SJSA1 (cell line): ENCODE measurements around the gene RRM1. TPM values are rescaled to one million over a fixed set of nuclear protein-coding genes. Genes with fewer than 3 reads are reported as not detected.

Source experiments
- DNase-seq, 2 experiments: peaks; one replicate each; pipeline ENCODE4 v3.0.0-alpha.2; 2015 to 2020; ENCODE audit warnings: low spot score in 2 of 2, low read depth in 1 of 2
- H3K27ac ChIP-seq: fragments of 250-450 bp; sonication (Bioruptor Pico); 2 replicates; pipeline ENCODE4 v1.5.1; 2020; ENCODE audit warnings: mild to moderate bottlenecking, moderate library complexity
- H3K27me3 ChIP-seq: fragments of 250-450 bp; sonication (Bioruptor Pico); replicated peaks from 2 replicates; pipeline ENCODE4 v1.5.1; 2020; ENCODE audit warnings: mild to moderate bottlenecking, moderate library complexity
- H3K36me3 ChIP-seq: fragments of 250-450 bp; sonication (Bioruptor Pico); 2 replicates; pipeline ENCODE4 v1.5.1; 2020; ENCODE audit warnings: mild to moderate bottlenecking
- H3K4me1 ChIP-seq: fragments of 250-450 bp; sonication (Bioruptor Pico); replicated peaks from 2 replicates; pipeline ENCODE4 v1.6.1; 2021; ENCODE audit warnings: mild to moderate bottlenecking
- H3K4me3 ChIP-seq: fragments of 250-450 bp; sonication (Bioruptor Pico); 2 replicates; pipeline ENCODE4 v1.5.1; 2020; ENCODE audit warnings: mild to moderate bottlenecking
- H3K9me3 ChIP-seq: fragments of 250-450 bp; sonication (Bioruptor Pico); replicated peaks from 2 replicates; pipeline ENCODE4 v1.5.1; 2020; ENCODE audit warnings: mild to moderate bottlenecking
- total RNA-seq: library from RNA; depleted of rRNA; stranded (reverse); fragments of >200 nt; shearing (Covaris generic); gene quantifications from 2 replicates; pipeline ENCODE4 v1.2.3, GENCODE V29; 2014

Gene RRM1
- total RNA-seq, 1 experiment from 2014 or later: 295 TPM

DNA sequence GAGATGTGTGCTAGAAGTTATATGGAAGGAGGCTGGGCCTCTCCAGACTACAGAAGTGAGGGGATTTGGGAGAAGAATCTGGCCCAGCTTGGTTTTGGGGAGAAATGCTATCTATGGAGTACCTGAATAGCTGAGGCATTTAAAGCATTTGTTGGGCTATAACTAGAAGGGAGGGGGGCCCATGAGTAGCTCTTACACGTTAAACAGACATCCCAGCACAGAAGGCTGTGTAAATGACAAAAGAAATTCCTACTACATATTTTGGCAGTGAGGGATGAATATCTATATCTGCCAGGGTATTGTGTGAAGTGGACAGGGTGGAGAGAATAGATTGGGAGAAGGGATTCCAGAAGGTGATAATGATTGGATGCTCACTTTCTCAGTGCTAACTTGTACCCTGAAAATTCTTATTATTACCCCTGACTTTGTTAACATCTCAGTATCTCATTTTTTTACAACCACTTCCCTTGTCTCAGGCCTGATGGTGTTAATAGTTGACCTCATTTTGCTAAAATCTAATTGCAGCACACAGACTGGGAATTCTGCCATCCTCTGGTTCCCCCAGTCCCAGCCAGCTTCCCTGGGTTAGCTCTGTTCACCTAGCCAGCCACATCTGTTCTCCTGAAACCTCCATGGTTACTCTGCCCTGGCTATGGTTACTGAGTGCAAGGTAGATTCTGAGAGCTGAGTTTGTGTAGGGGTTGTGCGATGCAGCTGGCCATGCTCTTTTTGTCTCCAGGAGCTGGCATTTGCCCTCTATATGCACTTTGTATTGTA, 28.8 kb upstream of the RRM1 start:
- Histone ChIP-seq H3K9me3 (no peaks in the 10 kb centered on the region), H3K36me3 (peaks cover 14% of the 10 kb centered on the region), H3K4me1 (peaks cover 10% of the 10 kb centered on the region), H3K27me3 (no peaks in the 10 kb centered on the region), H3K4me3 (no peak overlapping the region), H3K27ac (no peak overlapping the region)
- peak in 1 of 2 experiments; percentile 35 for DNase-seq

DNA sequence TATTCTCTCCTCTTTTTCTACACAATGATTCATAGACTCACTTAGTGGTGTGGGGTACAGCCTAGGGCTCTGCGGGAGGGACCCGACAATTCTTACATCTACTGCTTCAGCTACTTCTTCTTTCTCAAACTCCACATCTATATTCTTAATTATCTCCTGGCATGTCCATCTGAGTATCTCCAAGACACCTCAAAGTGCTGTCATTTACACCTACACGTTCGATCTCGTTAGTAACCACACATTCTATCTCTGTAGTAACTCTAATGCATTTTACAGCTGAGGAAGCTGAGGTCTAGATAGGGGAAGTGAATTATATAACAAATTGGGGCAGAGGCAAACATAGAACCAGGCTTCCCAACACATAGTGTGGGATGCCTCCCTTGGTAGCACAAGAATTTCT, 27.7 kb upstream of the RRM1 start:
- peaks cover 10% of the 10 kb centered on the region for H3K4me1 ChIP-seq
- no peaks in the 10 kb centered on the region for H3K27me3 ChIP-seq
- no peak overlapping the region for H3K4me3 ChIP-seq
- H3K9me3 ChIP-seq: no peaks in the 10 kb centered on the region
- no peak overlapping the region for H3K27ac ChIP-seq
- DNase-seq: no peak
- H3K36me3 ChIP-seq: peaks cover 5% of the 10 kb centered on the region

DNA sequence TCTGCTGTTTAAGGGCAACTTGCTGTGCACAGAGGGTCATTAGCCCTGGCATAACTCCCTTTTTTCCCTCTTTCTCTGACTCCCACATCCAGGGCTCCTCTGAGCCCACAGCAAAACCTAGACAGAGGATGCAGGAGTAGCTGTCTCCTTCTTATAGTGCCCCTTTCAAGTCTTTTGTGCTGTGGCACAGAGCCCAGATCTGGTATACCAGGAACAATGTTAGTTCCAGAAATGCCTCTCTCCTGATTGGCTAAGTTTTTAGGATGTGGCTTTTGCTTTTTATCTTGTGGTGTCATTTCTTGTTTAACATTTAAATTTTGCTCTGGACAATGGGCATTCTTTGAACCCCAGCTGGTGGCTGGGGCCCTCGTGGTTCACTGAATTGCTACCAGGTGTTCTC, 25.6 kb upstream of the RRM1 start:
- Histone ChIP-seq H3K36me3 (peaks cover 12% of the 10 kb centered on the region), H3K27me3 (no peaks in the 10 kb centered on the region), H3K4me3 (no peak overlapping the region), H3K9me3 (no peaks in the 10 kb centered on the region), H3K27ac (no peak overlapping the region), H3K4me1 (peaks cover 15% of the 10 kb centered on the region)
- peak in 1 of 2 experiments; percentile 57 for DNase-seq

DNA sequence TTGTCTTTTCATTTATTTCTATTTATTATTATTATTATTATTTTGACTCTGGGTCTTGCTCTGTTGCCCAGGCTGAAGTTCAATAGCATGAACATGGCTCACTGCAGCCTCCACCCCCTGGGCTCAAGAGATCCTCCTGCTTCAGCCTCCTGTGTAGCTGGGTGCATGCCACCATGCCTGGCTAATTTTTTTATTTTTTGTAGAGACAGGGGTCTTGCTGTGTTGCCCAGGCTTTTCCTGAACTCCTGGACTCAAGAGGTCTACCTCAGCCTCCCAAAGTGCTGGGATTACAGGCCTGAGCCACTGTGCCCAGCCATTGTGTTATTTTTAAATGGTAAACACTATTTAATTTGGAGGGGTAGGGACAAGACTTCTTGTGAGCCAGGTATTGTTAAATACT, 23.3 kb upstream of the RRM1 start:
- Histone ChIP-seq H3K27me3 (no peaks in the 10 kb centered on the region), H3K4me3 (no peak overlapping the region), H3K27ac (no peak overlapping the region), H3K9me3 (no peaks in the 10 kb centered on the region), H3K4me1 (peaks cover 8% of the 10 kb centered on the region), H3K36me3 (peaks cover 19% of the 10 kb centered on the region)
- DNase-seq: no peak

DNA sequence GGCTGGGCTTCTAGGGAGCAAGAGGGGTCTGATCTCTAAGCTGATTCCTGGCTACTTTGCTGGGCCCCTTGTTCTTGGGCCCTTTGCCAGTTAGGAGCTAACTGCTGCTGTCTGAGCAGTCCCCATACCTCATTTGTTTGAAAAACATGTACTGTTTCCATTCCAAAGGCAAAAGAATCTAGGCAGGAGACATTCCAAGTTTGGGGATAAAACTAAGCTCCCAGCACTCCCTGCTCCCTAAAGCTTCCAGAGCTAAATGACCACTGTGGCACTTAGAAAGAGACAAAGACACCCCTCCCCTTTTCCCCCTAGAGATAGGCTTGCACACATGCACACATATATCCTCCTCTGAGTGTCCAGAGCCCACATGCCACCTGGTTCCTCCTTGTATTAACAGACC, 22.7 kb upstream of the RRM1 start:
- Histone ChIP-seq H3K27me3 (no peaks in the 10 kb centered on the region), H3K4me1 (peaks cover 8% of the 10 kb centered on the region), H3K9me3 (no peaks in the 10 kb centered on the region), H3K36me3 (peaks cover 19% of the 10 kb centered on the region), H3K27ac (no peak overlapping the region), H3K4me3 (no peak overlapping the region)
- peak in 1 of 2 experiments; percentile 41 for DNase-seq

DNA sequence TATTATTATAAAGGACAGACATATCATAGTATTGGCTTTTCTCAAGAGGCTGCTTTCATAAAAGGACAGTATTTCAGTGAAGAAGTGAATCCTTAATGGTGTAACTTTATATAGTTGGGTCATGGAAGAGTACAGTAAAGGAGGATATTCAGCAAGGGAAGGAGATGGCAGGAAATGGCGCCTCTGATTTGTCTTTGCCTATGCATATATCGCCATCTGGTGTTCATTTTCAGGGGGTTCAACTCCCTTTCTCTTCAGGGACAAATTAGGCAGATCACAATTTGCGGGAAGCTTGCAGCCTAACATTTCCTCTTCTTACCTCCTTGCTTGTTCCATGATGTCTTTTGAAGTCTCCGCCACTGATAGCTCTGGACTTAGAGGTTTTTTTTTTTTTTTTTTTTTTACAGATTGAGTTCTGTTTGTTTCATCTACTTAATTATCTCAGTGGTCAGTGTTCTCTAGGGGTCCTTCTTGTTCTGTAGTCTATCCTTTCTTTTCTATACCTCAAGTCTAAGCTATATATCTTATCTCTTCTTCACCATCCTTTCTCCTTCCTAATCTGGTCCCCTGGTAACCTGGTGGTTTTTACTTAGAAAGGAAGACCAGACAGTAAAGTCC, 21.8 kb upstream of the RRM1 start:
- Histone ChIP-seq H3K27me3 (no peaks in the 10 kb centered on the region), H3K36me3 (peaks cover 19% of the 10 kb centered on the region), H3K4me3 (no peak overlapping the region), H3K27ac (no peak overlapping the region), H3K4me1 (peaks cover 8% of the 10 kb centered on the region), H3K9me3 (no peaks in the 10 kb centered on the region)
- DNase-seq: peak; percentile 67 to 84

DNA sequence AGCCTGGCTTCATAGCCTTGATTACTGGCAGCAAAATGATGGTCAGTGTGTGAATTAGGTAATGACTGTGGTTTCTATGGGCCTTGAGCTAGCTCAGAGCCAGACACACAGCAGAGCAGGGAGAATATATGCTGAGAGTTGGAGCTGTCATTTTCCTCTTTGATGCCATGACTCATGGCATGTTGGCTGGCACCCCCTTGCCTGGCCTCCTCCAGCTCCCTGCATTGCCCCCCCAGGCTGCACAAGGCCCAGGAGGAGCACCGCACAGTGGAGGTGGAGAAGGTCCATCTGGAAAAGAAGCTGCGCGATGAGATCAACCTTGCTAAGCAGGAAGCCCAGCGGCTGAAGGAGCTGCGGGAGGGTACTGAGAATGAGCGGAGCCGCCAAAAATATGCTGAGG, 20.3 kb upstream of the RRM1 start:
- H3K36me3 ChIP-seq: peaks cover 19% of the 10 kb centered on the region
- no peaks in the 10 kb centered on the region for H3K9me3 ChIP-seq
- no peak for DNase-seq
- H3K4me1 ChIP-seq: peaks cover 4% of the 10 kb centered on the region
- H3K27me3 ChIP-seq: no peaks in the 10 kb centered on the region
- H3K4me3 ChIP-seq: no peak overlapping the region
- H3K27ac ChIP-seq: no peak overlapping the region

DNA sequence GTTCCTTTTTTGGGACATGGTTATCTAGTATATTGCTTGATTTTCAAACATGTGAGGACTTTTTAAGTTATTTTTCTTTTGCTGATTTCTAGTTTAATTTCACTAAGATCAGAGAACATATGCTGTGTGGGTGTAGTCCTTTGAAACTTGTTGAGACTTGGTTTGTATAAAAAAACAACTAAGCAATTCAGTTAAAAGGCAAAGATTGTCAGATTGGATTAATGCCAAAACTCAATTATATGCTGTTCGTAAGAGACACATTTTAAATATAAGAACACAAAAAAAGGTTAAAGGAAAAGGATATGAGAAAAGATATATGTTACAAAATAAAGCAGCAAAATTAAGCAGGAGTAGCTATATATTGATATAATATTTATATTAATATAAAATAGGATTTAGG, 17.8 kb upstream of the RRM1 start:
- H3K4me3 ChIP-seq: no peak overlapping the region
- H3K27me3 ChIP-seq: no peaks in the 10 kb centered on the region
- no peak for DNase-seq
- no peaks in the 10 kb centered on the region for H3K9me3 ChIP-seq
- peaks cover 4% of the 10 kb centered on the region for H3K4me1 ChIP-seq
- peaks cover 21% of the 10 kb centered on the region for H3K36me3 ChIP-seq
- H3K27ac ChIP-seq: no peak overlapping the region

DNA sequence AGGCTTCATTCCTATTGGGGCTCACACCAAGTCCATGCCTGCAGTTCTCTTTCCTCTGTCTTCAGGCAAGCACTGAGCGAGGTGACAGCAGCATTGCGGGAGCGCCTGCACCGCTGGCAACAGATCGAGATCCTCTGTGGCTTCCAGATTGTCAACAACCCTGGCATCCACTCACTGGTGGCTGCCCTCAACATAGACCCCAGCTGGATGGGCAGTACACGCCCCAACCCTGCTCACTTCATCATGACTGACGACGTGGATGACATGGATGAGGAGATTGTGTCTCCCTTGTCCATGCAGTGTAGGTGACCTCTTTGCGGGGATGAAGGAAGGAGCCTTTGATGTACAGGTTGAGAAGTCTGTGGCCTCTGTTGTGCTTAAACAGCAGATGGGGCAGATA, 11.4 kb upstream of the RRM1 start:
- Histone ChIP-seq H3K4me1 (0 out of 2 replicates have a peak, but pooled peaks cover 7% of the 10 kb centered on the region), H3K27me3 (no peaks in the 10 kb centered on the region), H3K9me3 (no peaks in the 10 kb centered on the region; the same call in 1 of the 2 replicates), H3K27ac (no peak overlapping the region), H3K4me3 (no peak overlapping the region), H3K36me3 (peaks cover 33% of the 10 kb centered on the region)
- no peak for DNase-seq

DNA sequence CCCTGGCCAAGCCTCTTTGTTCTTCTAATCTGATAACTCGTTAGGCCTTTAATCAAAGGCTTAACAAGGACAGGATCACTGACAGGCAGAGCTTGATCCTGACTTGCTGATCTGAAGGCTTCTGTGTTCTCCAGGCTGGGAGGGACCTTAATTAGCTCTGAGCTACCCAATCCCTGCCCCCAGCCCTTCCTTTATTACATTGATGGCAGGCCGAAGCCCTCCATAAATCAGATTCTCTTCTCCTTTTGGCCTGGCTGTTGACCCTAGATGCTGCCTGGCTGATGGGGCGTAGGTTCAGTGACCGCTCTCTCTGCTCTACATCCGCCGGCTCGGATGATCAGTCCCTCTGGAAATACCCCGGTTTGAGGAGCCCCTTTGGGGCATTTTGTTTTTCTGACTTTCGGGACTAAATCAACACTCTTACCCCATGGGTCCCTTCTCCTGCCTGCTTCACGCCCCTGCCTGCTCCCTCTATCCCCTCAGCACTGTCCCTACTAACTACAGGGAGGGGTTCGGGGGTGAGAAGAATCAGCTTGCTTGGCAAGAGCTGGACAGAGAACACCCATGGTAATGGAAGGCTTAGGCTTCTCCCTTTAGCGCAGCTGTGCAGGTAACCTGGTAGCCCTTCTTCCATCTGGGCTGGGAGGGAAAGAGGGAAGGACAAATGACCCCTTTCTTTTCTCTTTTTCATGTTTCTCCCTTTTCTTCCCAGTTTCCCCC, 10.0 kb upstream of the RRM1 start:
- no peak overlapping the region for H3K27ac ChIP-seq
- no peaks in the 10 kb centered on the region for H3K27me3 ChIP-seq
- peaks cover 35% of the 10 kb centered on the region for H3K36me3 ChIP-seq
- H3K4me1 ChIP-seq: 0 out of 2 replicates have a peak, but pooled peaks cover 7% of the 10 kb centered on the region
- no peaks in the 10 kb centered on the region; the same call in 1 of the 2 replicates for H3K9me3 ChIP-seq
- no peak overlapping the region for H3K4me3 ChIP-seq
- no peak for DNase-seq

DNA sequence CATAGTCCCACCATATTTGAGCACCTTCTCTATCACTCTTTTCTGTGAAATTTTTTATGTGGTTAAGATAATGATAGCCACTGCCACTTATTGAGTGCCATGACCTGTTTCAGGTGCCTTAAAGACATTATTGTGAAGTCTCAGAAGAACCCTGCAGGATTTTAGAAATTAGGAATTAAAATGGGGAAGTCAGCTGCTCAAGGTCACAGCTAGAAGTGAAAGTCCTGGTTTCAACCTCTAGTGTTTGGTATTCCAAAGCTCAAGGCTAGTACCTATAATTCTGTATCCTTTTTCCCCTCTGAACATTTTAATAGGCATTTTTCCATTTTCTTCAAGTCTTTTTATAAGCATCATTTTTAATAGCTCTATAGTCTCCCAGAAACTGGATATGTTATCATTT, 9.0 kb upstream of the RRM1 start:
- no peak overlapping the region for H3K27ac ChIP-seq
- DNase-seq: no peak
- peaks cover 35% of the 10 kb centered on the region for H3K36me3 ChIP-seq

DNA sequence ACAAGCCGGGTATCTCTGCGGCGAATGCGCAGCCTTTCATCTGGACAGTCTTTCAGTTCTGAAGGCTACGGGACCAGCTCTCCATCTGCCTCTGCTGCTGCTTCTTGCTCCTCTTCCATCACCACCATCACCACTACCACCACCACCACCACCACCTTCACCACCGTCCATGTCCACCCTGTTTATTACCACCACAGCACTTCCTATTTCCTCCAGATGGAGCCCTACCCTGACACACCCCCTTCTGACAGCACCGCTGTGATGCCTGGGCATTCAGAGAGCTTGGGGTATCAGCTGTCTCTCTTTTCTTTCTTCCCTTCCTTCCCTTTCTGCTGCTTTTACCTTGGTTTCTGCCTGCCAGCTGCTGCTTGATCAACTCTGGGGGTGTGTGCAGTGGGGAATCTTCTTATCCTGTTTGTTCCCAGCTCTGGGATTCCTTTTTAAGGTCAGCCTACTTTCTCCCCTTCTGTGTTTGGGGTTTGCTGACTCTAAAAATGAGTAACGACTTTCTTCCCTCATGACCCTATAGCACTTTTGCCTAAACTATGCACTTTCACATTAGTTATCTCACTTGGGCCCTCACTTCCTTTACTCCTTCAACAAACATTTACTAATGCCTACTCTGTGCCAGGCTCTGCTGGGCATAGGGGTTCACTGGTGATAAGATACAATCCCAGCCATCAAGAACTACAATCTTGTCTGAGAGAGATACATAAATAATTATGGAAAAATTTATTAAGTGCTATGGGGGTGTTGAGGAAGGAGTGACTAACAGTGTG, 7.8 kb upstream of the RRM1 start:
- Histone ChIP-seq H3K27ac (no peak overlapping the region), H3K4me1 (0 out of 2 replicates have a peak, but pooled peaks cover 7% of the 10 kb centered on the region), H3K27me3 (no peaks in the 10 kb centered on the region), H3K36me3 (peaks cover 28% of the 10 kb centered on the region), H3K4me3 (no peak overlapping the region), H3K9me3 (no peaks in the 10 kb centered on the region; the same call in 1 of the 2 replicates)
- no peak for DNase-seq

More for the DNA sequence above, 9.0 kb upstream of the RRM1 start:
- H3K4me1 ChIP-seq: 0 out of 2 replicates have a peak, but pooled peaks cover 7% of the 10 kb centered on the region
- H3K4me3 ChIP-seq: no peak overlapping the region
- H3K9me3 ChIP-seq: no peaks in the 10 kb centered on the region; the same call in 1 of the 2 replicates
- no peaks in the 10 kb centered on the region for H3K27me3 ChIP-seq

DNA sequence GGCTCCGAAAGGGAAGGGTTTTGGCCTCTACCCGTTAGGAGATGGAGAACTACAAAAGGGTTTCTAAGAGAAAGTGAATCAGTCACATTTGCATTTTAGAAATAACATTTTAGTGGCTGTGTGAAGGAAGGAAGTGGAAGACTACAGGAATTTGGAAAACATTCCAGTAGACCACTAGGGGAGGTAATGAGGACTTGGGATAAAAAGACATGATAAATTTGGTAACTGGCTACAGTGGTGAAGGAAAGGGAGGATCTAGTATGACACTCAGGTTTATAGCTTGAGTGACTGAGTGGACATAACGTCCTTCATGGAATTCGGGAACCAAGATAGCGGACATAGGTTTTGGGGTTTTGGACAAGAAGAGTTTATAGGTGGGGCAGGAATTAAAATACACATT, 7.0 kb upstream of the RRM1 start:
- Histone ChIP-seq H3K4me1 (0 out of 2 replicates have a peak, but pooled peaks cover 7% of the 10 kb centered on the region), H3K27me3 (no peaks in the 10 kb centered on the region), H3K9me3 (no peaks in the 10 kb centered on the region; the same call in 1 of the 2 replicates), H3K27ac (no peak overlapping the region), H3K4me3 (no peak overlapping the region), H3K36me3 (peaks cover 28% of the 10 kb centered on the region)
- peak in 1 of 2 experiments; percentile 23 for DNase-seq
